ENCODE data around the gene RTN4IP1. TPM values are rescaled to one million over a fixed set of nuclear protein-coding genes. Genes with fewer than 3 reads are reported as not detected.

The RTN4IP1 gene
- total RNA-seq, 1 donor from 2014 or later = 7.1 TPM

GRCh38 chr6:106525882-106526275 lies 103.4 kb downstream of the RTN4IP1 start:
- no peak overlapping the region for H3K4me3 Mint-ChIP-seq (ENCODE audit: low read depth)
- peaks cover 7% of the 10 kb centered on the region for H3K27me3 Mint-ChIP-seq
- H3K36me3 Mint-ChIP-seq (ENCODE audit: insufficient read depth) = no peaks in the 10 kb centered on the region
- no peak overlapping the region for H3K27ac Mint-ChIP-seq
- TF ChIP-seq CTCF (IDR thresholded peaks at IDR 0.05; ENCODE audit: unreplicated experiment) = no peak
- H3K4me1 Mint-ChIP-seq (ENCODE audit: low read depth) = peaks cover 5% of the 10 kb centered on the region
- no peaks in the 10 kb centered on the region for H3K9me3 Mint-ChIP-seq (ENCODE audit: low read depth)
- DNase-seq (ENCODE audit: low spot score, unreplicated experiment) = no peak

GRCh38 chr6:106525107-106525881 lies 104.0 kb downstream of the RTN4IP1 start:
- Mint-ChIP-seq H3K27me3 (peaks cover 8% of the 10 kb centered on the region), H3K4me1 (ENCODE audit: low read depth) (peaks cover 5% of the 10 kb centered on the region), H3K4me3 (ENCODE audit: low read depth) (no peak overlapping the region), H3K36me3 (ENCODE audit: insufficient read depth) (no peaks in the 10 kb centered on the region), H3K9me3 (ENCODE audit: low read depth) (no peaks in the 10 kb centered on the region), H3K27ac (peak overlapping the region; percentile 17)
- DNase-seq (ENCODE audit: low spot score, unreplicated experiment) = no peak
- TF ChIP-seq CTCF (IDR thresholded peaks at IDR 0.05; ENCODE audit: unreplicated experiment) = no peak

- no peak for DNase-seq (ENCODE audit: low spot score, unreplicated experiment)
- TF ChIP-seq CTCF (IDR thresholded peaks at IDR 0.05; ENCODE audit: unreplicated experiment) = no peak
- no peaks in the 10 kb centered on the region for H3K9me3 Mint-ChIP-seq (ENCODE audit: low read depth)
- H3K27me3 Mint-ChIP-seq = peaks cover 17% of the 10 kb centered on the region
- H3K36me3 Mint-ChIP-seq (ENCODE audit: insufficient read depth) = no peaks in the 10 kb centered on the region
- peaks cover 5% of the 10 kb centered on the region for H3K4me1 Mint-ChIP-seq (ENCODE audit: low read depth)
- H3K4me3 Mint-ChIP-seq (ENCODE audit: low read depth) = no peak overlapping the region
- no peak overlapping the region for H3K27ac Mint-ChIP-seq
Measured at GRCh38 chr6:106522562-106523250, 106.6 kb downstream of the RTN4IP1 start.

Other genes starting within 250 kb of the RTN4IP1 start
- 17.2 and 18.3 TPM in 2 replicates for gene QRSL1, start 80 bp upstream of the RTN4IP1 start, total RNA-seq